H1 (cell line): Measurements from ENCODE around the gene PRSS22. TPM values are rescaled to one million over a fixed set of nuclear protein-coding genes. Genes with fewer than 3 reads are reported as not detected.

ENCODE experiments used
- CTCF ChIA-PET: fragments of 300-600 bp; sonication (Branson Sonifier 250); formaldehyde crosslinking; loops from one replicate; lab custom pipeline; 2021; ENCODE audit not compliant: partially characterized antibody; lab: Charles Lee
- POLR2A ChIA-PET: fragments of 300-600 bp; sonication (Branson Sonifier 250); formaldehyde crosslinking; loops from one replicate; lab custom pipeline; 2021; ENCODE audit warnings: inconsistent platforms; ENCODE audit not compliant: partially characterized antibody; lab: Charles Lee
- DNase-seq, 2 experiments: peaks; one replicate each; pipeline versions ENCODE4 v3.0.0 to v3.0.0-alpha.2; 2010 to 2022; ENCODE audit warnings: low spot score in 2 of 2, low read depth in 1 of 2, mixed read lengths in 1 of 2
- FAIRE-seq: peaks from 2 replicates; lab custom pipeline; 2011; peaks lifted over from hg19 to GRCh38; lab: Jason Lieb, UNC
- H2AFZ ChIP-seq: 2 replicates; pipeline ENCODE4 v1.8.1; 2012; ENCODE audit warnings: low read length, inconsistent platforms
- H2AK5ac ChIP-seq: 2 replicates; pipeline ENCODE4 v1.6.1; 2013; ENCODE audit warnings: low read depth, low read length
- H2BK120ac ChIP-seq: replicated peaks from 2 replicates; pipeline ENCODE3; 2013; ENCODE audit warnings: low read depth, low read length, inconsistent platforms
- H2BK12ac ChIP-seq: 2 replicates; pipeline ENCODE4 v1.6.1; 2013; ENCODE audit warnings: low read depth, low read length
- H2BK15ac ChIP-seq: 2 replicates; pipeline ENCODE4 v1.6.1; 2013; ENCODE audit warnings: low read length
- H2BK20ac ChIP-seq: 2 replicates; pipeline ENCODE4 v1.6.1; 2013; ENCODE audit warnings: low read length
- H2BK5ac ChIP-seq: 2 replicates; pipeline ENCODE4 v1.6.1; 2013; ENCODE audit warnings: low read depth, low read length
- H3K14ac ChIP-seq: 2 replicates; pipeline ENCODE4 v1.6.1; 2013; ENCODE audit warnings: inconsistent platforms; ENCODE audit not compliant: insufficient read length
- H3K18ac ChIP-seq: 2 replicates; pipeline ENCODE4 v1.6.1; 2013; ENCODE audit warnings: low read length; ENCODE audit errors: extremely low read depth
- H3K23ac ChIP-seq: 2 replicates; pipeline ENCODE4 v1.6.1; 2013; ENCODE audit warnings: inconsistent platforms; ENCODE audit not compliant: insufficient read length
- H3K23me2 ChIP-seq: 2 replicates; pipeline ENCODE4 v1.6.1; 2013; ENCODE audit warnings: low read depth, low read length
- H3K27ac ChIP-seq: 2 replicates; pipeline ENCODE4 v1.6.1; 2011; ENCODE audit warnings: low read depth, low read length, inconsistent platforms
- H3K27me3 ChIP-seq, 4 experiments: replicated peaks in 1 of 4; 1 replicate in 1 of 4; 2 replicates in 3 of 4; pipeline versions ENCODE4 v1.6.1 to v1.8.1; 2011 to 2013; ENCODE audit warnings: low read length in 3 of 4, mild to moderate bottlenecking in 3 of 4, inconsistent platforms in 2 of 4, mixed read lengths in 2 of 4, moderate library complexity in 1 of 4; ENCODE audit not compliant: control insufficient read depth in 3 of 4, insufficient read depth in 3 of 4; ENCODE audit errors: extremely low read depth in 1 of 4
- H3K36me3 ChIP-seq, 4 experiments: 2 replicates each; pipeline versions ENCODE4 v1.6.1 to v1.8.1; 2011 to 2013; ENCODE audit warnings: mild to moderate bottlenecking in 4 of 4, low read length in 3 of 4, moderate library complexity in 2 of 4, control low read depth in 1 of 4, inconsistent platforms in 1 of 4; ENCODE audit not compliant: insufficient read depth in 4 of 4, control insufficient read depth in 2 of 4
- H3K4ac ChIP-seq: replicated peaks from 2 replicates; pipeline ENCODE3; 2013; ENCODE audit warnings: low read length, low read depth, mixed read lengths, inconsistent platforms; ENCODE audit not compliant: insufficient read length
- H3K4me1 ChIP-seq, 4 experiments: replicated peaks in 1 of 4; 1 replicate in 1 of 4; 2 replicates in 3 of 4; pipeline versions ENCODE4 v1.6.1 to v1.8.1; 2011 to 2013; ENCODE audit warnings: low read length in 3 of 4, inconsistent platforms in 2 of 4, mixed read lengths in 1 of 4; ENCODE audit not compliant: insufficient read depth in 4 of 4, control insufficient read depth in 3 of 4
- H3K4me2 ChIP-seq, 2 experiments: 2 replicates each; pipeline versions ENCODE4 v1.6.1 to v1.8.1; 2011 to 2013; ENCODE audit warnings: low read depth in 2 of 2, low read length in 2 of 2, control low read depth in 1 of 2, inconsistent platforms in 1 of 2, mild to moderate bottlenecking in 1 of 2; ENCODE audit not compliant: insufficient read depth in 1 of 2
- H3K4me3 ChIP-seq, 4 experiments: fragments of 200-600, 300-600 bp in 1 of 4; sonication (generic), shearing (Covaris generic), sonication (Bioruptor Twin) in 1 of 4; 2 replicates each; pipeline versions ENCODE4 v1.5.1 to v1.8.1; 2011 to 2016; ENCODE audit warnings: low read length in 4 of 4, low read depth in 3 of 4, control low read depth in 2 of 4, inconsistent platforms in 2 of 4, mild to moderate bottlenecking in 2 of 4, mixed read lengths in 1 of 4, moderate library complexity in 1 of 4; ENCODE audit not compliant: insufficient read depth in 2 of 4; ENCODE audit errors: extremely low read depth in 1 of 4
- H3K56ac ChIP-seq: replicated peaks from 2 replicates; pipeline ENCODE3; 2013; ENCODE audit warnings: low read depth, mild to moderate bottlenecking, mixed read lengths, low read length, inconsistent platforms; ENCODE audit not compliant: insufficient read length
- H3K79me1 ChIP-seq: 2 replicates; pipeline ENCODE4 v1.6.1; 2013; ENCODE audit warnings: low read depth, low read length, control low read depth
- H3K79me2 ChIP-seq, 2 experiments: 2 replicates each; pipeline versions ENCODE4 v1.6.1 to v1.8.1; 2012 to 2013; ENCODE audit warnings: low read length in 2 of 2, mild to moderate bottlenecking in 2 of 2, inconsistent platforms in 1 of 2; ENCODE audit not compliant: insufficient read depth in 2 of 2, control insufficient read depth in 1 of 2
- H3K9ac ChIP-seq, 4 experiments: replicated peaks in 1 of 4; 1 replicate in 1 of 4; 2 replicates in 3 of 4; pipeline versions ENCODE4 v1.6.1 to v1.8.1; 2011 to 2013; ENCODE audit warnings: low read depth in 3 of 4, low read length in 3 of 4, control low read depth in 2 of 4, mild to moderate bottlenecking in 2 of 4, moderate library complexity in 2 of 4, inconsistent platforms in 1 of 4; ENCODE audit errors: extremely low read depth in 1 of 4
- H3K9me3 ChIP-seq, 2 experiments: 2 replicates each; pipeline versions ENCODE4 v1.6.1 to v1.8.1; 2012 to 2013; ENCODE audit warnings: mild to moderate bottlenecking in 2 of 2, moderate library complexity in 2 of 2, control low read depth in 1 of 2, inconsistent platforms in 1 of 2, low read depth in 1 of 2, low read length in 1 of 2, mixed read lengths in 1 of 2; ENCODE audit not compliant: insufficient read depth in 2 of 2
- H4K20me1 ChIP-seq, 2 experiments: replicated peaks in 1 of 2; 2 replicates each; pipeline versions ENCODE3 to v1.8.1; 2011 to 2013; ENCODE audit warnings: inconsistent platforms in 2 of 2, low read length in 2 of 2, mild to moderate bottlenecking in 1 of 2; ENCODE audit not compliant: insufficient read depth in 2 of 2, control insufficient read depth in 1 of 2
- H4K5ac ChIP-seq: 2 replicates; pipeline ENCODE4 v1.6.1; 2013; ENCODE audit warnings: low read length, low read depth, mixed read lengths, inconsistent platforms; ENCODE audit not compliant: insufficient read length
- H4K8ac ChIP-seq: 2 replicates; pipeline ENCODE4 v1.8.0; 2013; ENCODE audit warnings: mild to moderate bottlenecking, moderate library complexity, low read length, inconsistent platforms; ENCODE audit not compliant: insufficient read depth; ENCODE audit errors: extremely low read depth
- H4K91ac ChIP-seq: replicated peaks from 2 replicates; pipeline ENCODE3; 2013; ENCODE audit warnings: low read length, mixed read lengths, inconsistent platforms; ENCODE audit not compliant: insufficient read length
- CBX8 ChIP-seq: fragments of 300-800, 300-1000 bp; sonication (generic); IDR thresholded peaks from 2 replicates; pipeline ENCODE4 v1.7.1; 2016; ENCODE audit warnings: low read depth, low read length, borderline replicate concordance
- SIRT6 ChIP-seq: IDR thresholded peaks from one replicate; pipeline ENCODE4 v1.7.1; 2012; ENCODE audit warnings: low read length, inconsistent platforms
- WGBS, 2 experiments: shearing (Covaris generic) in 1 of 2; methylation state at CpG; one replicate each; pipeline versions ENCODE4 v1.1.6 to v1.1.7; 2013 to 2015; ENCODE audit warnings: low lambda C conversion rate in 2 of 2, mixed read lengths in 2 of 2, inconsistent platforms in 1 of 2, low coverage in 1 of 2, missing lambda C conversion rate in 1 of 2; ENCODE audit not compliant: insufficient replicate concordance in 2 of 2, insufficient coverage in 1 of 2, insufficient read length in 1 of 2; ENCODE audit errors: extremely low coverage in 1 of 2, missing lambda C conversion rate in 1 of 2; 5-methylcytosine and 5-hydroxymethylcytosine counted together
- polyA plus RNA-seq, 7 experiments: library from polyadenylated mRNA; depleted of rRNA in 3 of 7; stranded (reverse) in 5 of 7; unstranded in 2 of 7; fragments of >200 nt in 5 of 7; fragments of 200-250 nt in 2 of 7; gene quantifications; 1 replicate in 5 of 7; 2 replicates in 1 of 7; 4 replicates in 1 of 7; pipeline versions ENCODE4 v1.2.1 to v1.2.3, GENCODE V29; 2011 to 2013; ENCODE audit warnings: missing spikeins in 2 of 7, mixed read lengths in 2 of 7
- total RNA-seq: library from RNA; stranded (reverse); fragmentation: NEBNext Ultra II Directional; extraction: Animal tissue kit (Norgen Biotek cat#: 25700); gene quantifications from 2 replicates; pipeline ENCODE4 v1.2.1, GENCODE V29; 2021

PRSS22 gene
- total and polyA plus RNA-seq, 2 of the 8 experiments (the other 6 are each of a cell fraction or from before 2014, with no cell fraction given) = 4.0 to 4.4 TPM

DNA sequence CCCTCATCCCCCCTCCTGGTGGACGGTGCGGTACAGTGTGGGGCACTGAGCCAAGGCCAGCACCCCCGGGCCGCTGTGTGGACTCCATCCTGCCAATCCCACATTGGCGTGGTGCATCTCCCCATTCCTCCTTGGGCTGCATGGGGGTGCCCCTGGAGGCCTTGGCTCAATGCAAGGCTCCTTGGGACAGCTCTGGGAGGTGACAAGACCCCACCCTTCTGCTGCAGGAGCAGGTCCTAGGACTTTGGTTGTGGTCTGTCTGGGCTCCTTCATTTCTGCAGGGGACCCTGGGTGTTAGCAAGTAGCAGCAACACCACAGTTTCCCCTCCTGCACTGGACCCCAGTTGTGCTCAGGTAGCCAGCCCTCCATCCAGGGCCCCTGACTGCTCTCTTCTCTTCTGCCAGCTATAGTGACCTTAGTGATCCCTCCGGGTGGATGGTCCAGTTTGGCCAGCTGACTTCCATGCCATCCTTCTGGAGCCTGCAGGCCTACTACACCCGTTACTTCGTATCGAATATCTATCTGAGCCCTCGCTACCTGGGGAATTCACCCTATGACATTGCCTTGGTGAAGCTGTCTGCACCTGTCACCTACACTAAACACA lies 39.6 kb downstream of the PRSS22 start:
- POLR2A ChIA-PET = no interaction called here
- FAIRE-seq = no peak
- no peak for TF ChIP-seq SIRT6
- TF ChIP-seq CBX8 = no peak

More for the DNA sequence above, 39.6 kb downstream of the PRSS22 start:
- no peak overlapping the region for H3K27ac ChIP-seq
- no peaks in the 10 kb centered on the region for H3K23me2 ChIP-seq
- no peaks in the 10 kb centered on the region for H3K79me1 ChIP-seq
- no peaks in the 10 kb centered on the region for H3K27me3 ChIP-seq
- no peak for DNase-seq
- H3K4me2 ChIP-seq = no peak overlapping the region
- no peak overlapping the region for H4K5ac ChIP-seq
- no peak overlapping the region for H3K14ac ChIP-seq
- H2AK5ac ChIP-seq = no peak overlapping the region
- H3K9ac ChIP-seq = no peak overlapping the region
- H3K9me3 ChIP-seq = no peaks in the 10 kb centered on the region
- no peak overlapping the region for H2BK15ac ChIP-seq
- H3K23ac ChIP-seq = no peak overlapping the region
- no peaks in the 10 kb centered on the region for H4K20me1 ChIP-seq
- CTCF ChIA-PET = interaction anchor here (1.4 kb wide), 1 partner anchor 52 kb away, joined by 4 read pairs; no protein-coding TSS in a partner anchor
- H2BK5ac ChIP-seq = no peak overlapping the region
- 93% methylated on average over 10 of the region's 10 CpGs; no CpG with 5 or more reads in 1 of the 2 experiments for whole genome bisulfite sequencing, 2 experiments
- no peak overlapping the region for H3K4ac ChIP-seq
- H2AFZ ChIP-seq = no peak overlapping the region
- H3K4me3 ChIP-seq = no peak overlapping the region
- no peaks in the 10 kb centered on the region for H3K79me2 ChIP-seq
- no peak overlapping the region for H3K56ac ChIP-seq
- H2BK20ac ChIP-seq = no peak overlapping the region
- H4K91ac ChIP-seq = no peak overlapping the region
- peaks cover 0 to 4% (median 0%) of the 10 kb centered on the region in 4 experiments; a peak in 1 of 7 replicates for H3K4me1 ChIP-seq
- no peak overlapping the region for H3K18ac ChIP-seq
- H4K8ac ChIP-seq = peak overlapping the region; percentile 84
- no peak overlapping the region; the same call in 1 of the 2 replicates for H2BK12ac ChIP-seq
- no peak overlapping the region for H2BK120ac ChIP-seq
- H3K36me3 ChIP-seq = no peaks in the 10 kb centered on the region
